ENCODE results near the gene KRTAP4-6. TPM values are rescaled to one million over a fixed set of nuclear protein-coding genes. Genes with fewer than 3 reads are reported as not detected.

Gene KRTAP4-6
- polyA plus RNA-seq, 2 of the 4 experiments (the other 2 are of a cell fraction) = not detected

DNA sequence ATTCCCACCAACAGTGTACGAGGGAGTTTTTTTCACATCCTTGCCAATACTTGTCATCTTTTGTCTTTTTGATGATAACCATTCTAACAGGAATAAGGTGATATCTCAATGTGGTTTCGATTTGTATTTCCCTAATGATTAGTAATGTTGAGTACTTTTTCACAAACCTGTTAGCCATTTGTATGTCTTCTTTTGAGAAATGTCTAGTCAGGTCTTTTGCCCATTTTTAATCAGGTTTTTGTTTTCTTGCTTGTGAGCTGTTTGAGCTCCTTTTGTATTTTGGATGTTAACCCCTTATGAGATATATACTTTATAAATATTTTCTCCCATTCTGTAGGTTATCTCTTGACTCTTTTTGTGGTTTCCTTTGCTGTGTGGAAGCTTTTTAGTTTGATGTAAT lies 11.2 kb upstream of the KRTAP4-6 start:
- peak; percentile 46 for FAIRE-seq
- H3K4me1 ChIP-seq = no peaks in the 10 kb centered on the region
- H3K4me3 ChIP-seq = no peak overlapping the region
- ChIA-PET POLR2A (no interaction called here), CTCF (no interaction called here)
- ATAC-seq = no peak
- TF ChIP-seq RCOR1 (IDR thresholded peaks at IDR 0.05; ENCODE audit: low read depth, low read length) (no peak), E2F6 (IDR thresholded peaks at IDR 0.05; ENCODE audit: borderline replicate concordance, low read depth) (no peak), NFE2L2 (conservative IDR thresholded peaks at IDR 0.05; ENCODE audit: low read length) (no peak), CHD2 (IDR thresholded peaks at IDR 0.05; ENCODE audit: low read length, partially characterized antibody) (no peak), NPAS2 (CRISPR knock-in tag; IDR thresholded peaks at IDR 0.05; ENCODE audit: borderline replicate concordance) (no peak), SREBF2 (IDR thresholded peaks at IDR 0.05) (no peak), JUNB (IDR thresholded peaks at IDR 0.05) (no peak), MAFK (IDR thresholded peaks at IDR 0.05; ENCODE audit: partially characterized antibody) (peak; percentile 71)
- TF ChIP-seq, protein P1, sequence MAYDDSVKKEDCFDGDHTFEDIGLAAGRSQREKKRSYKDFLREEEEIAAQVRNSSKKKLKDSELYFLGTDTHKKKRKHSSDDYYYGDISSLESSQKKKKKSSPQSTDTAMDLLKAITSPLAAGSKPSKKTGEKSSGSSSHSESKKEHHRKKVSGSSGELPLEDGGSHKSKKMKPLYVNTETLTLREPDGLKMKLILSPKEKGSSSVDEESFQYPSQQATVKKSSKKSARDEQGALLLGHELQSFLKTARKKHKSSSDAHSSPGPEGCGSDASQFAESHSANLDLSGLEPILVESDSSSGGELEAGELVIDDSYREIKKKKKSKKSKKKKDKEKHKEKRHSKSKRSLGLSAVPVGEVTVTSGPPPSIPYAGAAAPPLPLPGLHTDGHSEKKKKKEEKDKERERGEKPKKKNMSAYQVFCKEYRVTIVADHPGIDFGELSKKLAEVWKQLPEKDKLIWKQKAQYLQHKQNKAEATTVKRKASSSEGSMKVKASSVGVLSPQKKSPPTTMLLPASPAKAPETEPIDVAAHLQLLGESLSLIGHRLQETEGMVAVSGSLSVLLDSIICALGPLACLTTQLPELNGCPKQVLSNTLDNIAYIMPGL (CRISPR knock-in tag; IDR thresholded peaks at IDR 0.05; ENCODE audit: borderline replicate concordance) = no peak
- no peak overlapping the region for H3K4me2 ChIP-seq
- H3K27ac ChIP-seq = no peak overlapping the region
- 35% methylated on average over 2 of the region's 2 CpGs for WGBS (ENCODE audit: missing lambda C conversion rate)
- H3K9me3 ChIP-seq = no peaks in the 10 kb centered on the region
- DNase-seq (ENCODE audit: low read depth in 1 of 2, low spot score in 1 of 2) = no peak

- ChIA-PET POLR2A (no interaction called here), CTCF (interaction anchor here (0.7 kb wide), 1 partner anchor 381 kb away, joined by 3 read pairs; no protein-coding TSS in a partner anchor)
- FAIRE-seq (peak; percentile 18), DNase-seq (ENCODE audit: low read depth in 1 of 2, low spot score in 1 of 2) (no peak), ATAC-seq (no peak)
- TF ChIP-seq MYC (IDR thresholded peaks at IDR 0.05; ENCODE audit: borderline replicate concordance, low read length) (no peak), SREBF2 (IDR thresholded peaks at IDR 0.05) (no peak), BHLHE40 (IDR thresholded peaks at IDR 0.05; ENCODE audit: low read depth, low read length) (no peak), HOXB13 (CRISPR knock-in tag; IDR thresholded peaks at IDR 0.05; ENCODE audit: low read depth) (no peak)
- WGBS (ENCODE audit: missing lambda C conversion rate) = 78% methylated on average over 4 of the region's 4 CpGs
- Histone ChIP-seq H3K27ac (no peak overlapping the region), H3K4me2 (no peak overlapping the region), H3K9me3 (no peaks in the 10 kb centered on the region), H3K4me1 (no peaks in the 10 kb centered on the region), H3K4me3 (no peak overlapping the region)
Measured at GRCh38 chr17:41150026-41150425, 9.7 kb upstream of the KRTAP4-6 start.

GRCh38 chr17:41149652-41149985 lies 9.3 kb upstream of the KRTAP4-6 start, which contains the start of gene KRTAP4-5:
TSS of gene KRTAP4-5 (minus strand) at chr17:41149825. CDS start at chr17:41149767, 58 bp downstream.
- CTCF ChIA-PET = interaction anchor here (0.7 kb wide), 1 partner anchor 381 kb away, joined by 3 read pairs; no protein-coding TSS in a partner anchor
- ATAC-seq (peak in 1 of 2 experiments; percentile 39; a peak in 1 of 6 replicates), FAIRE-seq (no peak), DNase-seq (ENCODE audit: low read depth in 1 of 2, low spot score in 1 of 2) (no peak)
- Histone ChIP-seq H3K4me1 (no peaks in the 10 kb centered on the region), H3K9me3 (no peaks in the 10 kb centered on the region), H3K4me2 (no peak within 1 kb of the TSS), H3K27ac (no peak within 1 kb of the TSS), H3K4me3 (no peak within 1 kb of the TSS)
- 56% methylated on average over 2 of the region's 2 CpGs for WGBS (ENCODE audit: missing lambda C conversion rate)
- POLR2A ChIA-PET = no interaction called here
- TF ChIP-seq NPAS2 (CRISPR knock-in tag; IDR thresholded peaks at IDR 0.05; ENCODE audit: borderline replicate concordance) (no peak), ELK1 (IDR thresholded peaks at IDR 0.05; ENCODE audit: low read depth, low read length) (no peak), MYC (IDR thresholded peaks at IDR 0.05; ENCODE audit: borderline replicate concordance, low read length) (no peak), CTCF (IDR thresholded peaks at IDR 0.05) (no peak), MAFK (IDR thresholded peaks at IDR 0.05; ENCODE audit: partially characterized antibody) (no peak), NR3C1 (IDR thresholded peaks at IDR 0.05) (no peak), CBX8 (IDR thresholded peaks at IDR 0.05) (no peak), FOSB (CRISPR knock-in tag; IDR thresholded peaks at IDR 0.05) (no peak), ATOH8 (CRISPR knock-in tag; IDR thresholded peaks at IDR 0.05; ENCODE audit: low read depth) (no peak), POLR2AphosphoS2 (conservative IDR thresholded peaks at IDR 0.05; ENCODE audit: low read length) (no peak), CHD2 (IDR thresholded peaks at IDR 0.05; ENCODE audit: low read length, partially characterized antibody) (no peak), SMC3 (IDR thresholded peaks at IDR 0.05) (no peak), ZC3H11A (IDR thresholded peaks at IDR 0.05) (no peak), ESRRA (IDR thresholded peaks at IDR 0.05; ENCODE audit: borderline replicate concordance, low read length) (no peak)
- TF ChIP-seq, protein P2, sequence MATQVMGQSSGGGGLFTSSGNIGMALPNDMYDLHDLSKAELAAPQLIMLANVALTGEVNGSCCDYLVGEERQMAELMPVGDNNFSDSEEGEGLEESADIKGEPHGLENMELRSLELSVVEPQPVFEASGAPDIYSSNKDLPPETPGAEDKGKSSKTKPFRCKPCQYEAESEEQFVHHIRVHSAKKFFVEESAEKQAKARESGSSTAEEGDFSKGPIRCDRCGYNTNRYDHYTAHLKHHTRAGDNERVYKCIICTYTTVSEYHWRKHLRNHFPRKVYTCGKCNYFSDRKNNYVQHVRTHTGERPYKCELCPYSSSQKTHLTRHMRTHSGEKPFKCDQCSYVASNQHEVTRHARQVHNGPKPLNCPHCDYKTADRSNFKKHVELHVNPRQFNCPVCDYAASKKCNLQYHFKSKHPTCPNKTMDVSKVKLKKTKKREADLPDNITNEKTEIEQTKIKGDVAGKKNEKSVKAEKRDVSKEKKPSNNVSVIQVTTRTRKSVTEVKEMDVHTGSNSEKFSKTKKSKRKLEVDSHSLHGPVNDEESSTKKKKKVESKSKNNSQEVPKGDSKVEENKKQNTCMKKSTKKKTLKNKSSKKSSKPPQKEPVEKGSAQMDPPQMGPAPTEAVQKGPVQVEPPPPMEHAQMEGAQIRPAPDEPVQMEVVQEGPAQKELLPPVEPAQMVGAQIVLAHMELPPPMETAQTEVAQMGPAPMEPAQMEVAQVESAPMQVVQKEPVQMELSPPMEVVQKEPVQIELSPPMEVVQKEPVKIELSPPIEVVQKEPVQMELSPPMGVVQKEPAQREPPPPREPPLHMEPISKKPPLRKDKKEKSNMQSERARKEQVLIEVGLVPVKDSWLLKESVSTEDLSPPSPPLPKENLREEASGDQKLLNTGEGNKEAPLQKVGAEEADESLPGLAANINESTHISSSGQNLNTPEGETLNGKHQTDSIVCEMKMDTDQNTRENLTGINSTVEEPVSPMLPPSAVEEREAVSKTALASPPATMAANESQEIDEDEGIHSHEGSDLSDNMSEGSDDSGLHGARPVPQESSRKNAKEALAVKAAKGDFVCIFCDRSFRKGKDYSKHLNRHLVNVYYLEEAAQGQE (IDR thresholded peaks at IDR 0.05) = no peak

Data from A549 (cell line).